ENCODE measurements around the gene CSDE1.

DNA sequence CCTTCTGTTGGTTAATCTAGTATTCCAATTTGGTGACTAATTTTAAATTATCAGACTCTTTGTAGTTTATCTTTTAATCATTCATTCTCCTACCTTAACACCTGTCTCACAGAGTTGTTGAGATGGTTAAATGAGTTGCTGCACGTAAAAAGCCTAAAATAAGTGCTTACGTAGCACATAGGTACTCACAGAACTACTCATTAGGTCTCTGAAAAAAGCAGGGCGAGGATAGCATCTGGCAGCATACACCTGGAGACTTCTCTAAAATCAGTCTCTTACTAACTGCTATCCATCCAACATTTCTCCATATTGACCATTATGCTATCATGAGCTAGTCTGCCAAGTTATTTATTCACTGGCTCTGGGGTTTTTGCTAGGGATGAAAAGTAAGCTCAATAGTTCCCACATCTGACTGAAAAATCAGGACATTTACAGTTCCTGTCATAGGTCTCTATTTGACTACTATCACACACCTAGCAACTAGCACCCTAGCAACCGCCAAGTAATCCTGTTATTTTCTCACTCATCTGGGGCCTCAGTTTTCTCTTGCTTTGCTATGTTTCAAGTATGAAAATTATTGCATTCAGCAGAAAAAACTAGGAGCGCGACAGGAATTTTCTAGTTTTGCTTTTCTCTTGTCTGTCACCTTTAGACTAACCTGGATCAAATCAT lies 11.2 kb downstream of the CSDE1 start:
- TF ChIP-seq CTCF (IDR thresholded peaks at IDR 0.05; ENCODE audit: poor library complexity), result no peak
- TF ChIP-seq EZH2 (IDR thresholded peaks at IDR 0.05; ENCODE audit: borderline replicate concordance), result no peak
- no peak for TF ChIP-seq EZH2phosphoT487 (IDR thresholded peaks at IDR 0.05; ENCODE audit: low read depth, severe bottlenecking, unreplicated experiment)

All from hepatocyte (in vitro differentiated cells).